BLaER1 (cell line): ENCODE results near the gene GRAMD1B.
A peak's percentile ranks its signal among the peaks of the same experiment; 100 is the strongest.

Source experiments
- H3K27ac ChIP-seq: shearing (Covaris generic); formaldehyde crosslinking; 2 replicates; pipeline ENCODE4 v1.8.1; 2022
- H3K27me3 ChIP-seq: shearing (Covaris generic); formaldehyde crosslinking; 2 replicates; pipeline ENCODE4 v1.8.1; 2022
- H3K36me3 ChIP-seq: shearing (Covaris generic); formaldehyde crosslinking; 2 replicates; pipeline ENCODE4 v1.8.1; 2022
- H3K4me1 ChIP-seq: shearing (Covaris generic); formaldehyde crosslinking; 2 replicates; pipeline ENCODE4 v1.8.1; 2022
- H3K4me2 ChIP-seq: shearing (Covaris generic); formaldehyde crosslinking; 2 replicates; pipeline ENCODE4 v1.8.1; 2022
- H3K4me3 ChIP-seq: shearing (Covaris generic); formaldehyde crosslinking; 2 replicates; pipeline ENCODE4 v1.8.1; 2022
- H3K9ac ChIP-seq: shearing (Covaris generic); formaldehyde crosslinking; 2 replicates; pipeline ENCODE4 v1.8.1; 2022
- H3K9me3 ChIP-seq: shearing (Covaris generic); formaldehyde crosslinking; 2 replicates; pipeline ENCODE4 v1.8.1; 2022
- H4K20me1 ChIP-seq: shearing (Covaris generic); formaldehyde crosslinking; 2 replicates; pipeline ENCODE4 v1.8.1; 2022
- Cebpa-rat ChIP-seq: shearing (Covaris generic); IDR thresholded peaks from 2 replicates; pipeline ENCODE4 v1.8.1; 2022

The GRAMD1B gene

DNA sequence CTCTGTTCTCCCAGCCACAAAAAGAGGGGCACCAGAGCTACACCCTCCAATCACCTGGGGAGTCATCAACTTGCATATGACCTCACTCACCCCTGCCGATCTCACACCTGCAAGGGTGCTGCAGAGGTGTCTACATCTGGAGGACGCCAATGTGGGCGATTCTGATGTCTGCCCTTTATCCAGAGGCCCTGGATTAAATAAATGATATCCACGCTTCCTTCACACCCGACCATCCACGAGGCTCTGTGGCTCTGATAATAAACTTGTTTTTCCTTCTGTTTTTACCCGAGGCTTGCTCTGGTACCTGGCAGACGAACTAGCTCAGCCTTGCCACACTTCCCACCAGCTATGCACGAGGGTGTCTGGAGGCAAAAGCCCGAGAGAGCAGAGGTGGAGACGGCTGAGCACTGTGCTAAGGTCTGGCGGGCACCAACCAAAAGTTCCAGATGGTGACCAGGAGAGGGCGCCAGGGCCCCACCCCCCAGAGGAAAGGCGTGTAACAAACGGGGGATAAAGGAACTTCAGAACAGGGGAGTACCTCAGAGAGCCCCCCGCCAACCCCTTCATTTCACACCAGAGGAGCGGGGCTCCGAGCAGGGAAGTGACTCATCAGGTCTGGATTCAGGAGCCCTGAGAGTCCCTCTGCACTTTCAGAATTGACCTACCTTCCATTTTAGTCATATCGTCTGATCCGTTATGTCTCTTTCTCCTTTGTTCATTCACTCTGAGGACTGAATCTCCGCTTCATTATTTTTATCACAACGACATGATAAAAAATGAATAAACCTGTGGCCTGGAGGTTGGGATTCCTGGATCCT lies 210.8 kb downstream of the GRAMD1B start:
- Histone ChIP-seq H3K4me3 (no peak overlapping the region), H3K9ac (no peak overlapping the region), H4K20me1 (no peaks in the 10 kb centered on the region), H3K9me3 (no peaks in the 10 kb centered on the region), H3K4me1 (peaks cover 11% of the 10 kb centered on the region; the same call in 1 of the 2 replicates), H3K27ac (no peak overlapping the region), H3K4me2 (peak overlapping the region; percentile 15; the same call in 1 of the 2 replicates), H3K27me3 (no peaks in the 10 kb centered on the region), H3K36me3 (no peaks in the 10 kb centered on the region)
- no peak for TF ChIP-seq Cebpa-rat

- TF ChIP-seq Cebpa-rat: no peak
- Histone ChIP-seq H3K4me1 (peaks cover 11% of the 10 kb centered on the region; the same call in 1 of the 2 replicates), H3K4me2 (no peak overlapping the region), H3K27me3 (no peaks in the 10 kb centered on the region), H3K9me3 (no peaks in the 10 kb centered on the region), H4K20me1 (no peaks in the 10 kb centered on the region), H3K36me3 (no peaks in the 10 kb centered on the region), H3K4me3 (no peak overlapping the region), H3K27ac (no peak overlapping the region), H3K9ac (no peak overlapping the region)
Observed at GRCh38 chr11:123641495-123641840, 211.4 kb downstream of the GRAMD1B start.

GRCh38 chr11:123642435-123642834 lies 212.4 kb downstream of the GRAMD1B start:
- H3K9ac ChIP-seq: no peak overlapping the region
- no peak overlapping the region; the same call in 1 of the 2 replicates for H3K27ac ChIP-seq
- no peak overlapping the region for H3K4me2 ChIP-seq
- no peaks in the 10 kb centered on the region for H3K36me3 ChIP-seq
- no peak for TF ChIP-seq Cebpa-rat
- peaks cover 11% of the 10 kb centered on the region; the same call in 1 of the 2 replicates for H3K4me1 ChIP-seq
- H3K9me3 ChIP-seq: no peaks in the 10 kb centered on the region
- H3K4me3 ChIP-seq: no peak overlapping the region
- no peaks in the 10 kb centered on the region for H3K27me3 ChIP-seq
- H4K20me1 ChIP-seq: no peaks in the 10 kb centered on the region

- Histone ChIP-seq H3K4me1 (peaks cover 20% of the 10 kb centered on the region; the same call in 1 of the 2 replicates), H4K20me1 (no peaks in the 10 kb centered on the region), H3K9me3 (no peaks in the 10 kb centered on the region), H3K27ac (no peak overlapping the region), H3K9ac (no peak overlapping the region), H3K4me3 (no peak overlapping the region), H3K27me3 (no peaks in the 10 kb centered on the region), H3K36me3 (no peaks in the 10 kb centered on the region), H3K4me2 (peak overlapping the region; percentile 15)
- no peak for TF ChIP-seq Cebpa-rat
Observed at GRCh38 chr11:123645286-123645975, 215.4 kb downstream of the GRAMD1B start.

DNA sequence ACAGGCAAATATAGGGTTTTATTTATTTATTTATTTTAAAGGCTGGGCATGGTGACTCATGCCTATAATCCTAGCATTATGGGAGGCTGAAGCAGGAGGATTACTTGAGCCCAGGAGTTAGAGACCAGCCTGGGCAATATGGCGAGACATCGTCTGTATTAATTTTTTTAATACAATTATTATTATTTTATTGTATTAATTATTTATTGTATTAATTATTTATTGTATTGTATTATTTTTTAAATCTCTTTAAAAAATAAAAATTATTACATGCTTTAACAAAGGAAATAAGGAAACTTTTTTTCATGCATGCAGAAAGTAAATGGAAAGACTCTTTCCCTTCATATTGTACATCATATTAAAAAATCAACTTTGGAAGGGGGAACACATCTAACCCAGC lies 220.8 kb downstream of the GRAMD1B start:
- Histone ChIP-seq H3K9me3 (0 out of 2 replicates have a peak, but pooled peaks cover 5% of the 10 kb centered on the region), H3K27ac (no peak overlapping the region), H3K4me2 (no peak overlapping the region), H3K4me3 (no peak overlapping the region), H3K36me3 (no peaks in the 10 kb centered on the region), H3K4me1 (peaks cover 22% of the 10 kb centered on the region), H3K27me3 (peaks cover 25% of the 10 kb centered on the region), H4K20me1 (no peaks in the 10 kb centered on the region), H3K9ac (no peak overlapping the region)
- TF ChIP-seq Cebpa-rat: no peak

- TF ChIP-seq Cebpa-rat: no peak
- peaks cover 22% of the 10 kb centered on the region for H3K4me1 ChIP-seq
- H3K4me2 ChIP-seq: no peak overlapping the region
- no peak overlapping the region for H3K27ac ChIP-seq
- H3K27me3 ChIP-seq: peaks cover 25% of the 10 kb centered on the region
- H3K9me3 ChIP-seq: 0 out of 2 replicates have a peak, but pooled peaks cover 5% of the 10 kb centered on the region
- H3K9ac ChIP-seq: no peak overlapping the region
- no peak overlapping the region for H3K4me3 ChIP-seq
- no peaks in the 10 kb centered on the region for H3K36me3 ChIP-seq
- H4K20me1 ChIP-seq: no peaks in the 10 kb centered on the region
Observed at GRCh38 chr11:123652599-123652998, 222.5 kb downstream of the GRAMD1B start.

DNA sequence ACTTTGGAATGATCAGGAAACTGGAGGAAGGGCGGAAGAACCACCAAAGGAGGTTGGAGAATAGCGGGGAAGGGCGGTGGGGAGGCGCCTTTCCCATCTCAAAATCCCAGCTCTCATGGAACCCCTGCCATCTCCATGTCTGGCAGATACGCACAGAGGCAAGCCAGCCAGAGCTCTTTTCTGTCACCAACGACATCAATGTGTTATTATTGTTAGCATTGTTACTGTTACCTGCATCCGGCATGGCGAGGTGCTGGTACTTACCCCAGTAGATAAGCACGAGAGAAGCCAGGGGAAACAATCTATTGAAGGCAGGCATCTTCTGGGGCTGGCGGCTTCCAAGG lies 223.4 kb downstream of the GRAMD1B start:
- H3K4me2 ChIP-seq: peak overlapping the region; percentile 95
- H3K27me3 ChIP-seq: peaks cover 25% of the 10 kb centered on the region
- no peak overlapping the region for H3K9ac ChIP-seq
- 0 out of 2 replicates have a peak, but pooled peaks cover 5% of the 10 kb centered on the region for H3K9me3 ChIP-seq
- TF ChIP-seq Cebpa-rat: no peak
- H4K20me1 ChIP-seq: no peaks in the 10 kb centered on the region
- H3K36me3 ChIP-seq: no peaks in the 10 kb centered on the region
- H3K4me3 ChIP-seq: no peak overlapping the region; the same call in 1 of the 2 replicates
- no peak overlapping the region for H3K27ac ChIP-seq
- peaks cover 20% of the 10 kb centered on the region for H3K4me1 ChIP-seq

- Histone ChIP-seq H3K27me3 (peaks cover 25% of the 10 kb centered on the region), H3K4me2 (peak overlapping the region; percentile 95), H4K20me1 (no peaks in the 10 kb centered on the region), H3K4me1 (peaks cover 20% of the 10 kb centered on the region), H3K36me3 (no peaks in the 10 kb centered on the region), H3K9me3 (0 out of 2 replicates have a peak, but pooled peaks cover 7% of the 10 kb centered on the region), H3K4me3 (peak overlapping the region; percentile 69), H3K9ac (0 out of 2 replicates have a peak overlapping the region, but pooled peaks have one; percentile 18), H3K27ac (no peak overlapping the region)
- TF ChIP-seq Cebpa-rat: no peak
Observed at GRCh38 chr11:123653827-123654565, 223.9 kb downstream of the GRAMD1B start.

- H3K27ac ChIP-seq: no peak within 1 kb of the TSS
- H4K20me1 ChIP-seq: no peaks in the 10 kb centered on the region
- no peak for TF ChIP-seq Cebpa-rat
- peak within 1 kb of the TSS; percentile 69 for H3K4me3 ChIP-seq
- H3K4me2 ChIP-seq: peak within 1 kb of the TSS; percentile 95
- H3K4me1 ChIP-seq: peaks cover 25% of the 10 kb centered on the region
- H3K36me3 ChIP-seq: no peaks in the 10 kb centered on the region
- peaks cover 13% of the 10 kb centered on the region; the same call in 1 of the 2 replicates for H3K9me3 ChIP-seq
- peaks cover 25% of the 10 kb centered on the region for H3K27me3 ChIP-seq
- H3K9ac ChIP-seq: 0 out of 2 replicates have a peak within 1 kb of the TSS, but pooled peaks have one; percentile 18
Observed at GRCh38 chr11:123654566-123655081, 224.6 kb downstream of the GRAMD1B start, which contains the start of gene SCN3B. SCN3B (minus strand) TSS chr11:123654624; CDS start chr11:123653801, 823 bp downstream.
